ENCODE data around the gene BIRC3.

Gene BIRC3

DNA sequence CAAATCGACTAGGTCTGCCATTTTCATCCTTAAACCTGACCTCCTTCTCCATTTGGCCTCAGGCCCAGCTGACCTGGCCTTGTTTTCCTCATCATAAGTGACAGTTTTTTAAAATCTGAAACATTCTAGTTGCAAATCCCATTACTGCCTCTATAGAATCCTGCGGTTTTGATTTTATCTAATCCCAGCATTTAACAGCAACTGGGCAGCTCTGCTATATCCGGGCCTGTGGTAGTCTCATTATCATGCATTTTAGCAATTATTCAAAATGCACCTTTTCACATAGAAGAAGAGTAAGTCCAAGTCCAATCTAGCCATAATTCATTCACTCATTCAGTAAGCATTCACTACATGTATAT is 28.6 kb upstream of the BIRC3 start:
- H3K4me2 ChIP-seq (ENCODE audit: low read length), result peak overlapping the region; percentile 80
- H4K20me1 ChIP-seq (ENCODE audit: insufficient read depth, low read length), result no peaks in the 10 kb centered on the region
- no peaks in the 10 kb centered on the region for H3K36me3 ChIP-seq (replicated peaks; ENCODE audit: low read depth, low read length)
- no peaks in the 10 kb centered on the region for H3K79me2 ChIP-seq (ENCODE audit: low read length)
- peak overlapping the region; percentile 51 for H2AFZ ChIP-seq (ENCODE audit: low read depth, low read length)
- H3K4me1 ChIP-seq (ENCODE audit: low read length), result peaks cover 16% of the 10 kb centered on the region
- H3K9ac ChIP-seq (ENCODE audit: low read length), result peak overlapping the region; percentile 26; the same call in 1 of the 2 replicates
- H3K27me3 ChIP-seq (ENCODE audit: low read depth, low read length), result no peaks in the 10 kb centered on the region
- H3K27ac ChIP-seq (ENCODE audit: low read length), result no peak overlapping the region
- peak overlapping the region; percentile 76 for H3K4me3 ChIP-seq (ENCODE audit: low read length)
- TF ChIP-seq, protein P1, sequence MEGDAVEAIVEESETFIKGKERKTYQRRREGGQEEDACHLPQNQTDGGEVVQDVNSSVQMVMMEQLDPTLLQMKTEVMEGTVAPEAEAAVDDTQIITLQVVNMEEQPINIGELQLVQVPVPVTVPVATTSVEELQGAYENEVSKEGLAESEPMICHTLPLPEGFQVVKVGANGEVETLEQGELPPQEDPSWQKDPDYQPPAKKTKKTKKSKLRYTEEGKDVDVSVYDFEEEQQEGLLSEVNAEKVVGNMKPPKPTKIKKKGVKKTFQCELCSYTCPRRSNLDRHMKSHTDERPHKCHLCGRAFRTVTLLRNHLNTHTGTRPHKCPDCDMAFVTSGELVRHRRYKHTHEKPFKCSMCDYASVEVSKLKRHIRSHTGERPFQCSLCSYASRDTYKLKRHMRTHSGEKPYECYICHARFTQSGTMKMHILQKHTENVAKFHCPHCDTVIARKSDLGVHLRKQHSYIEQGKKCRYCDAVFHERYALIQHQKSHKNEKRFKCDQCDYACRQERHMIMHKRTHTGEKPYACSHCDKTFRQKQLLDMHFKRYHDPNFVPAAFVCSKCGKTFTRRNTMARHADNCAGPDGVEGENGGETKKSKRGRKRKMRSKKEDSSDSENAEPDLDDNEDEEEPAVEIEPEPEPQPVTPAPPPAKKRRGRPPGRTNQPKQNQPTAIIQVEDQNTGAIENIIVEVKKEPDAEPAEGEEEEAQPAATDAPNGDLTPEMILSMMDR (IDR thresholded peaks at IDR 0.05; ENCODE audit: low read depth, low read length), result no peak
- TF ChIP-seq EZH2phosphoT487 (IDR thresholded peaks at IDR 0.05; ENCODE audit: low read depth), result no peak
- H3K9me3 ChIP-seq (ENCODE audit: insufficient read depth, low read length), result no peaks in the 10 kb centered on the region

DNA sequence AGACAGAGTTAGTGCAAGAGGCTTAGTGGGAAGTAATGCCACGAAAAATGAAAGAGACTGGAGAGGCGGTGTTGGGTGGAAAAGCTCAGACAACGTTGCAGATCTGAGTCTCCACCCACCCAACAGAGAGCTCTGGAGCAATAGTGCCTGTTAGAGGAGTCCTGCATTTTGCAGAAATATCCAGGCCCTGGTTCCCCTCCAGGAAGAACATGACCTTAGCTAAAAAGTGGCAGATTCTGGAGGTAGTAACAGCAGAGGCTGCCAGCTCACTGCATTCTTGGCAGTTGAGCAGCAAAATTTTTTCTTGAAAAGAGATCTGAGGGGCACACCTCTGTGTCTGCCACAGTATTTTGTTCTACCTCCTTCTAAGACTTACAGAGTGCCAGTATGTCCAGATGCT is 27.7 kb upstream of the BIRC3 start:
- Histone ChIP-seq H3K4me3 (ENCODE audit: low read length) (no peak overlapping the region), H3K27me3 (ENCODE audit: low read depth, low read length) (no peaks in the 10 kb centered on the region), H2AFZ (ENCODE audit: low read depth, low read length) (no peak overlapping the region), H3K79me2 (ENCODE audit: low read length) (no peaks in the 10 kb centered on the region), H3K27ac (ENCODE audit: low read length) (no peak overlapping the region), H3K4me1 (ENCODE audit: low read length) (peaks cover 20% of the 10 kb centered on the region), H3K36me3 (replicated peaks; ENCODE audit: low read depth, low read length) (no peaks in the 10 kb centered on the region), H3K9ac (ENCODE audit: low read length) (no peak overlapping the region), H4K20me1 (ENCODE audit: insufficient read depth, low read length) (no peaks in the 10 kb centered on the region), H3K4me2 (ENCODE audit: low read length) (no peak overlapping the region), H3K9me3 (ENCODE audit: insufficient read depth, low read length) (no peaks in the 10 kb centered on the region)
- TF ChIP-seq EZH2phosphoT487 (IDR thresholded peaks at IDR 0.05; ENCODE audit: low read depth), result no peak
- TF ChIP-seq, protein P1 (IDR thresholded peaks at IDR 0.05; ENCODE audit: low read depth, low read length), result no peak

DNA sequence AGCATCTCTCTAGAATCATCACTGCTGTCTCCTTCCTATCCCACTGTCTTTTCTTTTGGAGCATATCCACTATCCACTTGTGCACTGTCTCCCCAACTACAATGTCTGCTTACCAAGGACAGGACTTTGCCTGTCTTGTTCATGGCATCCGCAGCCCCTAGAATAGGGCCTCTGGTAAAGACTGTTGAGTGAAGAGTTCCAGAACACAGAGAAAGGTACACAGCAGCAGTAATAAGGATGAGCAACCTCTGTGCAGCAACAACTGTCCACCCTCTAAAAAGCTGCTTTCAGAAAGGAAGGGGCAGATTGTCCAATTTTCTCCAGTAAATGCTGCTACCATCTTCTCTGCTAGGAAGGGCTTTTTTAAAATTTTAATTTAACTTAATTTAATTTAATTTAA is 25.5 kb upstream of the BIRC3 start:
- no peak for TF ChIP-seq EZH2phosphoT487 (IDR thresholded peaks at IDR 0.05; ENCODE audit: low read depth)
- TF ChIP-seq, protein P1 (IDR thresholded peaks at IDR 0.05; ENCODE audit: low read depth, low read length), result no peak
- H3K4me2 ChIP-seq (ENCODE audit: low read length), result no peak overlapping the region

DNA sequence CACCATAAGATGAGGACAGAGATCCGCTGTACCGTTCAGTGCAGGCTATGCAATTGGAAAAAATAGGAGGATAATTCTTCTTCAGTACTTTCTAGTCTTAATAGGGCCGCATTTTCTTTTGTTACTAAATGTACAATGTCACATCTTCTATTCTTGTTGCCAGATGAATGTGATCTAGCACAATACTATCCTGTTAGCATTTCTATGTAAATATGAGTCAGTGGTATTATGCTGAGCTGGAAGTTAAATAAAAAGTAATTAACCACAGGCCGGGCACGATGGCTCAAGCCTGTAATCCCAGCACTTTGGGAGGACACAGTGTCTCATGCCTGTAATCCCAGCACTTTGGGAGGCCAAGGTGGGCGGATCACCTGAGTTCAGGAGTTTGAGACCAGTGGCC is 24.4 kb upstream of the BIRC3 start:
- H2AFZ ChIP-seq (ENCODE audit: low read depth, low read length), result no peak overlapping the region

More for the DNA sequence above, 25.5 kb upstream of the BIRC3 start:
- Histone ChIP-seq H2AFZ (ENCODE audit: low read depth, low read length) (no peak overlapping the region), H3K79me2 (ENCODE audit: low read length) (no peaks in the 10 kb centered on the region), H4K20me1 (ENCODE audit: insufficient read depth, low read length) (no peaks in the 10 kb centered on the region), H3K9ac (ENCODE audit: low read length) (no peak overlapping the region), H3K9me3 (ENCODE audit: insufficient read depth, low read length) (no peaks in the 10 kb centered on the region), H3K4me3 (ENCODE audit: low read length) (no peak overlapping the region), H3K4me1 (ENCODE audit: low read length) (peaks cover 31% of the 10 kb centered on the region), H3K27me3 (ENCODE audit: low read depth, low read length) (no peaks in the 10 kb centered on the region), H3K27ac (ENCODE audit: low read length) (no peak overlapping the region), H3K36me3 (replicated peaks; ENCODE audit: low read depth, low read length) (no peaks in the 10 kb centered on the region)

More for the DNA sequence above, 24.4 kb upstream of the BIRC3 start:
- no peaks in the 10 kb centered on the region for H3K27me3 ChIP-seq (ENCODE audit: low read depth, low read length)
- H3K4me1 ChIP-seq (ENCODE audit: low read length), result peaks cover 25% of the 10 kb centered on the region
- H4K20me1 ChIP-seq (ENCODE audit: insufficient read depth, low read length), result no peaks in the 10 kb centered on the region
- no peak for TF ChIP-seq EZH2phosphoT487 (IDR thresholded peaks at IDR 0.05; ENCODE audit: low read depth)
- TF ChIP-seq, protein P1 (IDR thresholded peaks at IDR 0.05; ENCODE audit: low read depth, low read length), result no peak
- no peak overlapping the region for H3K27ac ChIP-seq (ENCODE audit: low read length)
- H3K36me3 ChIP-seq (replicated peaks; ENCODE audit: low read depth, low read length), result no peaks in the 10 kb centered on the region
- H3K9me3 ChIP-seq (ENCODE audit: insufficient read depth, low read length), result no peaks in the 10 kb centered on the region
- H3K79me2 ChIP-seq (ENCODE audit: low read length), result no peaks in the 10 kb centered on the region
- no peak overlapping the region for H3K4me3 ChIP-seq (ENCODE audit: low read length)
- H3K9ac ChIP-seq (ENCODE audit: low read length), result no peak overlapping the region
- no peak overlapping the region for H3K4me2 ChIP-seq (ENCODE audit: low read length)
